HUES64 (cell line): ENCODE data around the gene NCOR2. TPM values are rescaled to one million over a fixed set of nuclear protein-coding genes. Genes with fewer than 3 reads are reported as not detected.

Source experiments
- H3K27ac ChIP-seq: 2 replicates; pipeline ENCODE4 v1.7.0; 2013; ENCODE audit warnings: low read depth, low read length, inconsistent platforms
- H3K27me3 ChIP-seq: 2 replicates; pipeline ENCODE4 v1.6.1; 2013; ENCODE audit warnings: mild to moderate bottlenecking, low read length; ENCODE audit not compliant: insufficient read depth
- H3K36me3 ChIP-seq: 2 replicates; pipeline ENCODE4 v1.6.1; 2013; ENCODE audit warnings: mild to moderate bottlenecking, low read length; ENCODE audit not compliant: insufficient read depth
- H3K4me1 ChIP-seq: 2 replicates; pipeline ENCODE4 v1.6.1; 2013; ENCODE audit warnings: mild to moderate bottlenecking, low read length, moderate library complexity; ENCODE audit not compliant: insufficient read depth
- H3K4me3 ChIP-seq: 2 replicates; pipeline ENCODE4 v1.5.1; 2013; ENCODE audit warnings: mild to moderate bottlenecking, low read length, moderate library complexity
- H3K9ac ChIP-seq: 2 replicates; pipeline ENCODE4 v1.6.1; 2013; ENCODE audit warnings: mild to moderate bottlenecking, low read depth, low read length
- H3K9me3 ChIP-seq: 2 replicates; pipeline ENCODE4 v1.6.1; 2013; ENCODE audit warnings: low read depth, low read length; ENCODE audit not compliant: insufficient read depth
- WGBS: fragments of 150-250, 120-280 bp; methylation state at CpG from one replicate; pipeline ENCODE4 v1.1.7; 2013; ENCODE audit warnings: missing lambda C conversion rate; 5-methylcytosine and 5-hydroxymethylcytosine counted together
- polyA plus RNA-seq, 2 experiments: library from polyadenylated mRNA; stranded (reverse); fragments of 50-300 nt; gene quantifications; one replicate each; pipeline ENCODE4 v1.2.3, GENCODE V29; 2013

Gene NCOR2
- 103 TPM for polyA plus RNA-seq (2013, experiment 1 of 2)
- 118 TPM for polyA plus RNA-seq (2013, experiment 2 of 2)

- Histone ChIP-seq H3K36me3 (no peaks in the 10 kb centered on the region), H3K9ac (peak within 1 kb of the TSS; percentile 86), H3K27ac (peak within 1 kb of the TSS; percentile 94), H3K27me3 (no peaks in the 10 kb centered on the region), H3K9me3 (no peaks in the 10 kb centered on the region), H3K4me3 (peak within 1 kb of the TSS; percentile 86), H3K4me1 (peaks cover 27% of the 10 kb centered on the region)
- WGBS, result under 1% methylated on average over 78 of the region's 106 CpGs
Measured at GRCh38 chr12:124566997-124567672, at the start of gene NCOR2. TSS of gene NCOR2 (minus strand) at chr12:124567612. CDS start at chr12:124495251, 72,361 bp downstream.

- Histone ChIP-seq H3K4me1 (0 out of 2 replicates have a peak, but pooled peaks cover 2% of the 10 kb centered on the region), H3K4me3 (no peak overlapping the region), H3K9me3 (no peaks in the 10 kb centered on the region), H3K27me3 (no peaks in the 10 kb centered on the region), H3K36me3 (no peaks in the 10 kb centered on the region), H3K27ac (no peak overlapping the region), H3K9ac (no peak overlapping the region)
- 90% methylated on average over 20 of the region's 20 CpGs for WGBS
Measured at GRCh38 chr12:124616394-124617221, 49.2 kb upstream of the NCOR2 start.

DNA sequence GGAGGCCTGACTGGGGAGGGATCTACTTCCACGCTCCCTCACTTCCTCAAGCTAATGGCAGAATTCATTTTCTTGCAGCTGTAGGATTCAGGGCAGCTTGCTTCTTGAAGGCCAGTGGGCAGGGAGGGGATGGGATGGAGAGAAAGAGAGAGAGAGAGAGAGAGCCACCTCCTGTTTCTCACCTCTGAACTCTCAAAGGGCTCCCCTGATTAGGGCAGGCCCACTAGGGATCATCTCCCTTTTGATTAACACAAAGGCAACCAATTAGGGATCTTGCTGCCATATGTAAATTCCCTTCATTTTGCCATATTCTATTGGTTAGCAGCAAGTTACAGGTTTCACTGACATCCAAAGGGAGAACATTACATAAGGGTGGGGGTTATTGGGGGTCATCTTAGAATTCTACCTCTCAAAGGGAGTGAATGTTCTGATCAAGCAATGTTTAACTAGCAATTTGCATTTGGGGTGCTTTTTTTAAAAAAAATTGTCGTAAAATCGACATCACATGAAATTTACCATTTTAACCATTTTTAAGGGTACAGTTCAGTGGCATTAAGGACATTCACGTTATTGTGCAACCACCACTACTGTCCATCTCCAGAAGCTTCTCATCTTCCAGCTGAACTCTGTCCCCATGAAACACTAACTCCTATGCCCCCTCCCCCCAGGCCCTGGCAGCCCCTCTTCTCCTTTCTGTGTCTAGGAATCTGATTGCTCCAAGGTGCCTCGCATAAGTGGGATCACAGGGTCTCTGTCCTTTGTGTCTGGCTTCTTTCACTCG lies 47.3 kb upstream of the NCOR2 start:
- no peak overlapping the region for H3K4me3 ChIP-seq
- no peaks in the 10 kb centered on the region for H3K4me1 ChIP-seq
- no peak overlapping the region for H3K27ac ChIP-seq
- no peaks in the 10 kb centered on the region for H3K36me3 ChIP-seq
- no peaks in the 10 kb centered on the region for H3K27me3 ChIP-seq
- WGBS, result 95% methylated on average over 6 of the region's 6 CpGs
- no peaks in the 10 kb centered on the region for H3K9me3 ChIP-seq
- H3K9ac ChIP-seq, result no peak overlapping the region

GRCh38 chr12:124613151-124613585 lies 45.8 kb upstream of the NCOR2 start:
- no peak overlapping the region for H3K27ac ChIP-seq
- no peaks in the 10 kb centered on the region for H3K9me3 ChIP-seq
- H3K4me3 ChIP-seq, result no peak overlapping the region
- no peak overlapping the region for H3K9ac ChIP-seq
- H3K27me3 ChIP-seq, result no peaks in the 10 kb centered on the region
- 87% methylated on average over 3 of the region's 3 CpGs for WGBS
- no peaks in the 10 kb centered on the region for H3K36me3 ChIP-seq
- no peaks in the 10 kb centered on the region for H3K4me1 ChIP-seq

- Histone ChIP-seq H3K27ac (no peak overlapping the region), H3K36me3 (no peaks in the 10 kb centered on the region), H3K4me1 (no peaks in the 10 kb centered on the region), H3K27me3 (no peaks in the 10 kb centered on the region), H3K9ac (no peak overlapping the region), H3K9me3 (no peaks in the 10 kb centered on the region), H3K4me3 (no peak overlapping the region)
- 92% methylated on average over 4 of the region's 4 CpGs for WGBS
Measured at GRCh38 chr12:124612410-124612680, 44.9 kb upstream of the NCOR2 start.

GRCh38 chr12:124611559-124612409 lies 44.4 kb upstream of the NCOR2 start:
- Histone ChIP-seq H3K4me1 (no peaks in the 10 kb centered on the region), H3K9me3 (no peaks in the 10 kb centered on the region), H3K4me3 (no peak overlapping the region), H3K27me3 (no peaks in the 10 kb centered on the region), H3K9ac (no peak overlapping the region), H3K36me3 (no peaks in the 10 kb centered on the region), H3K27ac (no peak overlapping the region)
- WGBS, result 94% methylated on average over 15 of the region's 15 CpGs

GRCh38 chr12:124610629-124611558 lies 43.5 kb upstream of the NCOR2 start:
- peaks cover 2% of the 10 kb centered on the region; the same call in 1 of the 2 replicates for H3K4me1 ChIP-seq
- no peak overlapping the region for H3K4me3 ChIP-seq
- H3K27ac ChIP-seq, result no peak overlapping the region
- H3K27me3 ChIP-seq, result no peaks in the 10 kb centered on the region
- 92% methylated on average over 23 of the region's 23 CpGs for WGBS
- no peaks in the 10 kb centered on the region for H3K36me3 ChIP-seq
- no peaks in the 10 kb centered on the region for H3K9me3 ChIP-seq
- no peak overlapping the region for H3K9ac ChIP-seq

DNA sequence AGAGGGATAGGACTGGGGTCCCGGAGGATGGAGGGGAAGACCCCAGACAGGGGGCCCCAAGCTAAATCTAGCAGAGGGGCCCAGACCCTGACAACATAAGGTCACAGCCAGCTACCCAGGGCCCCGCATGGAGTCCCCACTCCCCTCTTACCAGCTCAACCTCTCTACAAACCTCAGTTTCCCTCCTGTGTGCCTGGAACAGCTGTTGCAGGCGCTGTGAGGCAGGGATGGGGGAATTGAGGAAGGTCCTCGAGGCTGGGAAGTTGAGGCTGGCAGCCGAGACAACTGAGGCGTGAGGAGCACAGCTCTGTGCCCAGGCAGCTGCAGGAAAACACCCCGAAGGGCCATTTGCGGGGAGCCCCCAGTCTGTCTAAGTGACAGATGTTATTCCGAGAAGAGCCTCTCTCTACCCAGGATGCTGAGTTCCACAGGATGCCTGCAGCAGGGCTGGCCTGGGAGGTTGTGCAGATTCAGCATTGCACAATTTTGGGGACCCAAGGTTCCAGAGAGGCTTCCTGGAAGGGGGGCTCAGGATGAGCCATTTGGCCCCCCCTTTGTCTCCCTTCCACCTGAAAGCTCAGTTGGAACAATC lies 42.7 kb upstream of the NCOR2 start:
- H3K36me3 ChIP-seq, result no peaks in the 10 kb centered on the region
- 94% methylated on average over 9 of the region's 9 CpGs for WGBS
- no peak overlapping the region for H3K27ac ChIP-seq
- H3K9ac ChIP-seq, result no peak overlapping the region
- no peaks in the 10 kb centered on the region for H3K9me3 ChIP-seq
- no peaks in the 10 kb centered on the region for H3K27me3 ChIP-seq
- peaks cover 2% of the 10 kb centered on the region; the same call in 1 of the 2 replicates for H3K4me1 ChIP-seq
- no peak overlapping the region for H3K4me3 ChIP-seq

DNA sequence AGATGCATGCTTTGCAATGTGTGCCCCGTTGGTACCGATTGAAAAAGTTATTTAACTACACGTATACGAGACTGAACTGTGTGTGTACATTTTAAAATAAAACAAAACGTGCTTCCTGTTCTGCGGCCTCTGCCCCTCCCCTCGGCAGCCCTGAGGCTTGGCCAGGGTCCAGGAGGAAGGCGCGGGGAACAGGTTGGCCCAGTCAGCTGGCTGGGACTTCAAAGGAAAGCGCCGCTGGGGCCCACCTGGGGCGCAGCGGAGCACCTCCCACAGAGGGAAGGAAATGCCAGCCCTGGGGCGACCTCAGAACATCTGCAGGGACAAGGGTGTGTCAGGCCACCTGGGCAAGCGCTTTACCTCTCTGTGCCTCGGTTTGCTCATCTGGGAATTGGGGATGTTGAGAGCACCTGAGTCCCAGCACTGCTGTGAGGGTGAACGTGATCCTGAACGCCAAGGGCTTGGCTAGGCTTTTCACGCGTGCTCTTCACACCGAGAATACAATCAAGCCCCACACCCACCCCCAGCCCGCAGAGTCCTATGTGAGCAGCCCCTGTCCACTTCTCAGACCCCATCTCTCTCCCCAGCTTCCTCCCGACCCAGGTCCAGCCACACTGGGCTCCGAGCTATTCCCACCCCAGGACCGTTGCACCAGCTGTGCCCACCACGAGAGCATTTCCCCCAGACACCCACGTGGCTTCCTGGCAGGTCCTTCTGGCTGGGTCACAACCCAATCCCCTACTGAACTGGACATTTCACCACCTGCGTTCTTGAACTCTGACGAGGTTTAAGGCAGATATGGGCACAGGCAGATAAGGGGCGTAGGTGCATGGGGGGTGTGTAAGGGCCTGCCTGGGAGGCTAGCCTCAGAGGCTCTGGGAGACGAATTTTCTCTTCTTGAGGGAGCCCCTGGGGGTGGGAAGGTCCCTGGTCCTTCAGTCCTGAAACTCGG lies 41.9 kb upstream of the NCOR2 start:
- H3K27me3 ChIP-seq, result no peaks in the 10 kb centered on the region
- no peaks in the 10 kb centered on the region for H3K9me3 ChIP-seq
- WGBS, result 67% methylated on average over 32 of the region's 32 CpGs
- H3K9ac ChIP-seq, result no peak overlapping the region
- H3K4me3 ChIP-seq, result no peak overlapping the region
- H3K27ac ChIP-seq, result no peak overlapping the region
- no peaks in the 10 kb centered on the region for H3K36me3 ChIP-seq
- H3K4me1 ChIP-seq, result peaks cover 2% of the 10 kb centered on the region; the same call in 1 of the 2 replicates
